Measurements from ENCODE around the gene SAMM50.

SAMM50 gene

DNA sequence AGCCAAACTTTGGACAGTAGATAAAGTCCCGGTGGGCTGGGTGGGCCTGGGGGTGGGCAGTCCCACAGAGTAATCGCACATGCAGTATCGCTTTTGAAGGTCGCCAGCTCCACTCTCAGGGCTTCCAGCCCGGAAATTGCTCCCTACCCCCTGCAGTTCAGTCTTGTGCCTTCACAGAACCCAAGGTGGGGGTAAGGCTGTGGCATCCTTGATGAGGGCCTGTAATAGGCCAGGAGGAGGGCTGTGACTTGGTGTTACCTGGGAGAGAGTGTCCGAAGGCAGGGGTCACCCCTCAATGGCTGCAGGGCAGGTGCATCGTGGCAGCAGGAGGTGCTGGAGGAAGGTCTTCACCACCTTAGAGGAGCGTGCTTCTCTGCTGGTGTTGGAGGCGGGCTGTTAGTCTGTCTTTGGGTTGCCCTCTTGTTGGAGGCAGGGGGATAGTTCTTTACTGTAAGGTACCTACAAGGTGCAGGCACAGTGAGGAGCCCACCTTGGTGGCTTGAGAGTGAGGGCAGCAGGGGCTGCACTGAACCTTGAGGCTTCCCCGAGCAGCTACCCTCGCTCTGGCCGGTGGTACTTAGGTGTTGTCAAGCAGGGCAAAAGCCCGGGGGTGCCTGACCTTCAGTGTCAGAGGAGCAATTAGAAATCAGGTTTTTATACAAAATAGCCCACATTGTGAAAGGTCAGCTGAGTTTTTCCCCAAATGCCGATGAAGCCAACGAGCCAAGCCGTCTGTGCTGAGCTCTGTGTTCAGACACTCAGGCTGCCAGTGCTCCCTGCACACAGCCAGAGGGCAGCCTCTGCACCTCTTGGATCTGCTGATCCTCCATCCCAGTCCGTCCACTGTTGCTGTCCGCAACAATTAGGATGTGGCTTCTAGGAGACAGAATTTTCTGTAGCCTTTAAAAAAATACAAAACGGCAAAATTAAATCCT, 21.9 kb downstream of the SAMM50 start:
- no peak for DNase-seq (ENCODE audit: low spot score)

DNA sequence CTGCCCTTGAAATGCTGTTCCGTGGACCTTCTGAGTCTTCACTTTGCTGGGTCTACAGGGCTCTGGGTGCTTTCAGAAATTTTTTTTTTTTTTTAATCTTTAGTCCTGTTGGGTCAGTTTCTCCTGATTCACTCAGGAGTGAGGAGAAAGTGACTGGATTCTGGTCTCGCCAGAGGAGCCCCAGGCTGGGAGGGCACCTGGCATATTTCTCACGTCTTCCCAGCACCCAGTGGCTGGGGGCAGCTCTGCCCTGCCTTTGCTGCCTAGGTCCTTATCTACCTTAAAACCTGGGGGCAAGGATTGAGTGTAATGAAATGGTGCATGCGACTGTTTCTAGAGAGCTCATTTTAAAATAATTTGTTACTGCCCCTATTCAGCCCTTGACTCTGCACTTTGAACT, 23.3 kb downstream of the SAMM50 start:
- DNase-seq (ENCODE audit: low spot score) = no peak

DNA sequence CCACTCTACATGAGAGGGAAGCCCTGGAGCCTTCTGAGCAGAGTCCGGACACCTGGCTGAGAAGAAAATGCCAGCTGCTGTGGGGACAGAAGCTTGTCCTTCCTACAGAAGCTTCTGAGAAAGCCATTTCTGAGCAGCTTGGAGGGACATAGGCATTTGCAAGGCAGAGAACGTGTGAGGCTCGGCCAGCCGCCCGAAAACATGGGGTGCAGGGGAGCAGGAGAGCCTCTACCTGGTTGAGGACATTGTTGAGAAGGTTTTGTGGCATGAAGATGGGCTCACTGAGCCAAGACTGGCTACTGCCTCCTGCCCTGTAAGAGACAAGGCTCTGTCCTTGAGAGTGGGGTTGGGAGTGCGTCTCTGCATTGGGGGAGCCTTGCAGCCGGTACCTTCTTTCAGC, 25.3 kb downstream of the SAMM50 start:
- no peak for DNase-seq (ENCODE audit: low spot score)

DNA sequence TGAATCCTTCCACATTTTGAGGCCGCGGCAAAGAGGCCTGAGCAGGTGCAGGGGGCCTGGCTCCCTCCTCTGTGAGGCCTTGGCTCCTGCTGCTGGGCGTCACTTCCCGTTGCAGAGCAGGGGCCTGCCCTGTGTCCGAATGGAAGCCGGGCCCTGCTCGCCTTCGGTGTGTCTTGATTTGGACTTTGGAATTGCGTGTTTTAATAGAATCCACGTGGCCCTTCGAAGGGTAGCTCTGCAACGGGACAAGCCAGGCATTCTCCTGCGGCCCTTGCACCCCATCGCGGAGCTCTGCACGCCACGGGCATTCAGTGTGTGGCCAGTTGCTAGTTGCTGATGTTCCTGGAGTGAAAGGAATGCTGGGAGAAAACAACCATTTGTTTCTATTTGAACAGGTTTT, 25.8 kb downstream of the SAMM50 start:
- DNase-seq (ENCODE audit: low spot score) = no peak

DNA sequence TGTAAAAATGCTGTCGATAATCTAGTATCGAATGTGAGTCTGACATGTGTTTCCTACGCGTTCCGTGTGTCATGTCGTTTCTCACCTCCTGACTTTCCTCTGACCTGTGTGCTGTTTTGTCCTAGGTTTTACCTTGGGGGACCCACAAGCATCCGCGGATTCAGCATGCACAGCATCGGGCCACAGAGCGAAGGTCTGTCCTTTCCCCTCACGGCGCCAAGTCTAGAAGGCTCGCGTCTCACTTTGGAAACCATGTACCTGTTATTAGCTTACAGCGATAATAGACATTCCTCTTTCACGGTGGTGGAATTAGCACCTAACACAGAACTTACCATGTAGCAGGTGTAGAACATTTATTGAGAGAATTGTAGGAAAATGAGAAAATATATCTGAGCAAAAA, 28.6 kb downstream of the SAMM50 start:
- DNase-seq (ENCODE audit: low spot score) = no peak

DNA sequence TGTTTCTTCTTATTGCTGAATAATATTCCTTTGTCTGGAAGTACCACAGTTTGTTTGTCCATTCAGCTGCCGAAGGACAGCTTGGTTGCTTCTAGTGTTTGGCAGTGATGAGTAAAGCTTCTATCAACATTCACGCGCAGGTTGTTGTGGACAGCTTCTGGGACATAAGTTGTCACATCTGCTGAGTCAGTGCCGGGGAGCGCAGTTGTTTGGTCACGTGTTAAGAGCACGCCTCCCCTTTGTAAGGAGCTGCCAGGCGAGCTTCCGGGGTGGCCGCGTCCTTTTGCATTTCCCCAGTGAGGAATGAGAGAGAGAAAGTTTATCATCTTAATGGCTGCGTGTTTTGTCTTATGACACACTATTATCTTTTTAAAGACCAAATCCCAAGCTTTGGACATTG, 30.3 kb downstream of the SAMM50 start:
- no peak for DNase-seq (ENCODE audit: low spot score)

DNA sequence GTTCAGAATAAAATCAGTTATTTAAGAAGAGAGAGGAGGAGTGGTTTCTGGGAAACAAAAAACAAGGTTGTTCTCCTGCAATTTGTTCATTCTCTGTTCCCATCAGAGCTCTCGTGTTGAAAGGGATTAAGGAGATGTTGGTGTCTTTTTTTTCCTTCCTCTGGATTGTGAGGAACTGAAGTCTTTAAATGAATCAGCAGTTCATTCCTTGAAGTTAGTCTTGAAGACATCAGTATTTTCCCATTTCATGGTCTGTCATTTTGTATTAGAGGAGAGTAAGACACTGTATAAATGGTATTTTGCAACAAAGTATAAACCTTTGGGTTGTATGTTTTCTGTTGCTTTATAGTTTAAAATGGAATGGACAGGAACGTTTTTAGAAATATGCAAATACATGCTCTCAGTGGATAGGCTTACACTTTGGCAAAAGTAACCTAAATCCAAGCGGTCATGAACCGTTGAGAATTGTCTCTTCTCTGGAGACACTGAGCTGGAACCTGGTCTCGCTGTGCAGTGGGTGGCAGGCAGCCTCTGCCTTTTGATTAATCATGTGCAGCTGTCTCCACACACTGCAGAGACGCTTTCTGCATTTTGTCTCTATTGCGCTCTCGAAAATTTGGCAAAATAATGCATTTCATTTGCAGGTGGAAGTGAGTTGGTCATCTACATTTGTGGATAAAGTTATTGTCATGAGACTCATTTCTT, 33.0 kb downstream of the SAMM50 start:
- DNase-seq (ENCODE audit: low spot score) = no peak

DNA sequence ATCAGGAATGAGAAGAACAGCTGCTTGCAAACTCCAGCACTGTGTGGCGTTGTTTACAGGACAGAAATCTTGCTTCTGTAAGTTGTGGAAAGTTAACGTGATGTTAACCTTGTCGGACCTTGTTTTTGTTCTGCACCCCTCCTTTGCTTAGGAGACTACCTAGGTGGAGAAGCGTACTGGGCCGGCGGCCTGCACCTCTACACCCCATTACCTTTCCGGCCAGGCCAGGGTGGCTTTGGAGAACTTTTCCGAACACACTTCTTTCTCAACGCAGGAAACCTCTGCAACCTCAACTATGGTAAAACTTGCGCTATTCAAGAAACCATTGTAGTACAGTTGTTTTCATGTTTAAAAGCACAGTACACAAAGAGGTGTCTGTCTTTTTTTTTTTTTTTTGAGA, 33.7 kb downstream of the SAMM50 start:
- DNase-seq (ENCODE audit: low spot score) = no peak

DNA sequence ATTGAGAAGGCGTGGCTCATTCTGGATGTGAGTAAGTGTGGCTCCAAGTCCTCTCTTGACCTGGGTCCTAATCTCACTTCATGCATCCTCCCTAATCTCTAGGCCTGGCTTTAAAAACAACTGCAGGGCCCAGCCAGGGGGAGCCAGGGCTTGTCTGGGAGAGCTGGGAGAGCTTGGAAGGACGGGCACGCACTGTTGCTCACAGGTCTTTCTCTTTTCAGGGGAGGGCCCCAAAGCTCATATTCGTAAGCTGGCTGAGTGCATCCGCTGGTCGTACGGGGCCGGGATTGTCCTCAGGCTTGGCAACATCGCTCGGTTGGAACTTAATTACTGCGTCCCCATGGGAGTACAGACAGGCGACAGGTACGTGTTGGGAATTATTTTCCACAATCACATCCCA, 34.8 kb downstream of the SAMM50 start:
- no peak for DNase-seq (ENCODE audit: low spot score)

DNA sequence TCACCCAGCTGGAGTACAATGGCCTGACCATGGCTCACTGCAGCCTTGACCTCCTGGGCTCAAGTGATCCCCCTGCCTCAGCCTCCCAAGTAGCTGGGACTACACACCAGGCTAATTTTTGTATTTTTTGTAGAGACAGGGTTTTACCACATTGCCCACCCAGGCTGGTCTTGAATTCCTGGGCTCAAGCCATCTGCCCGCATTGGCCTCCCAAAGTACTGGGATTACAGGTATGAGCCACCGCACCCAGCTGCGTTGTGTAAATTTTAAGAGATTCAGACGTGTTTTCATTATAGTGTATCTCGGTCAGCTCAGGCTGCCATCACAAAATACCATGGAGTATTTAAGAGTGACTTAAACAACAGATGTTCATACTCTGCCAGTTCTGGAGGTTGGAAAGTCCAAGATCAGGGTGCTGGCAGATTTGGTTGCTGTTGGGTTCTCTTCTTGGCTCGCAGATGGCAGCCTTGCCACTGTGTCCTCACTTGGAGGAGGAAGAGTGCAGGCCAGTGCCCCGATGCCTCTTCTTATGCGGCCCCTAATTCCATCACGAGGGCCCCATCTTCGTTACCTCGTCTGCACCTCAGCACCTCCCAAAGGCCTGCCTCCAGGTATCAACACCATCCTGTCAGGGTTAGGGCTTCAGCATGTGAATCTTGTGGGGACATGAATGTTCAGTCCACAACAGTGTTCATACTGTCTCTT, 36.2 kb downstream of the SAMM50 start:
- no peak for DNase-seq (ENCODE audit: low spot score)

DNA sequence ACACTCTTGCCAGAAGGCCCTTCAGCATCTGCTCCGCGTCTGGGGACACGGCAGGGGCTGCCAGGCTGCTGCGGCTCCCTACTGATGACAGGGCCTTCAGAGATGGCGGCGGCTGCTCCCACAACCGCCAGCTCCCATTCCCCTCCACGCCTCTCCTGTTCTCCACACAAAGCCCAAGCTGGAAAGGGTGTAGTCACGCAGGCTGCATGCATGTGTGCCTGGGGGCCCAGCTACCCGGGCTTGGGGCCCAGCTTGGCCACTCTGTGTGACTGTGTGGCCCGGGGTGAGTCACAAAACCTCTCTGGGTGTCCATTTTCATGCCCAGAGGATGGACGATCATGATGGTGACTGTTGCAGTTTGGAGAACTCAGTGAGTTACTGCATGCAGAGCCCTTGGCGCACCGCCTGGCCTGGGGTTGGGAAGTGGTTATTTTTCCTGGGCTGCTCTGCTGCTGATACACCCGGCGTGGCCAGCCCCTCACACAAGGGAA, 37.1 kb downstream of the SAMM50 start:
- no peak for DNase-seq (ENCODE audit: low spot score)

DNA sequence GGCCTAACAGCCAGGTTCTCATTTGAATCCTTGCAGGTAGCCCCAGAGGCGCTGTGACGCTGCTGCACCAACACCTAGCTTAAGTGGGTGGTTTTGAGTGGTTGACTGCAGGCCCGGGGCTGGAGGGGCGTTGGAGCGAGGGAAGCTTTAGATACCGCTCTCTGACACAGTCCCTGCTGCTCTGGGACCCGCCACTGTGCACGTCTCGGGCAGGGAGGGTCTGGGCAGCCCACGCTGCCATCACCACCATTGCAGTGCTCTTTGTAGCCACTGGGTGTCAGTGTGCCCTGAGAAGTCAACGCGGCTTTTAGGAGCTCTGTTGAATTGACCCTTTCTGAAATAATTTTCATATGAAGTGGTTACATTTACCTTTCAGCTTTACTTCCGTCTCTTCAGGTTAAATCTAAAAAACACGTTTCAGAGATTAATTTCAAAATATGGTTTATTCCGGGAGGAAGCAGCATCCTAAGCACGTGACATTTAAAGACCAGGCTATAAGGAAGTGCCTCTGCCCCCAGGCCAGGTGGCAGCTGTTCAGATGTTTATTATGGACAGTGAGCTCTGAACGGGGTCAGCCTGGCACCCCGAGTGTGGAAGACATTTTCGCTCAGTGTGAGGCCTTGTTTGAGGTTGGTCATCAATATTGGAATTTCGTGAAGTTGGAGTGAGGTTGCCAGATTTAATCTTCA, 38.0 kb downstream of the SAMM50 start:
- DNase-seq (ENCODE audit: low spot score) = peak; percentile 73

DNA sequence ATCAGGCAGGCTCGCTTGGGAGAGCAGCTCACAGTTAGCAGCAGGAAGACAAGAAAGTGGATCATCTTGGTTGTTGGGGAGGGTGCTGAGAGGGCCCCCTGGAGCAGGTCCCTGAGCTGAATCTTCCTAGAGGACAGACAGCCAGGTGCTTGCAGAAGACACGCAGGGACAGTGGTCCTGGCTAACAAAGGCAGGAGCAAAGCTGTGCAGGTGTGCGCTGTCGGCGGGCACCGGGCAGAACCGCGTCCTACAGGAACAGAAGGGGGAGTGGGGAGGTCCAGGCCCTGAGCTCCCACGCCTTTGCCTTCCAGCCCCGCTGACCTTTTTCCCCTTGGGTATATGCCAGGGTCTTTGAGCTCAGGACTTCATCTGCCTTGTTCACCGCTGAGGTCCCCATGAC, 38.8 kb downstream of the SAMM50 start:
- no peak for DNase-seq (ENCODE audit: low spot score)

DNA sequence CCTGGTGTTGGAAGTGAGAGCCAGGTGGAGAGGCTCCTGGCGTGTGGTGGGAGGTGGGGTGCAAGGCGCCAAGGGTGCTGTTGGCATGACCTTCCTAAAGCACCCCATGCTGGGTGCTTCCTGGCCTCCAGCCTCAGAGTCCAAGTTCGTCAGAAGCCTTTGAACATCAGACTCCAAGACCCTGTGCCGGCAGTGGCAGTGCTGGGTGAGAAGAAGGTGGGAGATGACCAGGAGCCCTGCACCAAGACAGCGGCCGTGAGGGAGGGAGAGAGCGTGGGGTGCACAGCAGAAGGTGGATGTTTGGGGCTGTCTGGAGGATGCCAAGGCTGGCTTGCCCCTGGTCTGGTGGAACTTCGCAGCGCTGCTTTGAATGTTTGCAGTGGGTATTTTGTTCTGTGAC, 39.2 kb downstream of the SAMM50 start:
- DNase-seq (ENCODE audit: low spot score) = no peak

DNA sequence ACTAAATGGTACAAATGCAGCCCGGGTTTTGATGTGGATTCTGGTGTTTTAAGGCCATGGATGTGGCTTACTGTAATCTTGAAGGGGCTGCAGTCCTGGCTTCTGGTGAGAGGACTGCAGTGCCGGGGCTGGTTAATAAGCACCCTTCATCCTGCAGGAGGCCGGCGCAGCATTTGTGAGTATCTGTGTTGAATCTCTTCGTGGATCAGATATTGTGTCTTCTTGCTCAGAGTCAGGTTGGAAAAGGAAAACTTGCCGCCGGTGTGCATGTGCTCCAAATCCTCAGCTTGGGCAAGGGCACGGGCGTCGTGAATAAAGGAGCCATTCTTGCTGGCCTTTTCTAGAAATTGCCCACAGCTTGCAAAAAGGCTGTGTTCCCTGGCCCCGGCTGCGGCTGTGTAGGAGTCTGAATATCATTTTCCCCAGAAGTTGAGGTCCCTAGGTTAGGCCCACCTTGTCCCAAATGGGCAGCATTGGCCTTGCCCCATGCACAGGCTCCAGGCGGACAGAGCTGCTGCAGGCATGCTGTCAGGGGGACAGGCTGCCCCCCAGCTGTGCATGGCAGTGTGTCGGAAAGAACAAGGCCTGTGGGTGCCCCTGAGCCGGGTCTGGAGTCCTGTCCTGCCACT, 39.9 kb downstream of the SAMM50 start:
- DNase-seq (ENCODE audit: low spot score) = no peak

DNA sequence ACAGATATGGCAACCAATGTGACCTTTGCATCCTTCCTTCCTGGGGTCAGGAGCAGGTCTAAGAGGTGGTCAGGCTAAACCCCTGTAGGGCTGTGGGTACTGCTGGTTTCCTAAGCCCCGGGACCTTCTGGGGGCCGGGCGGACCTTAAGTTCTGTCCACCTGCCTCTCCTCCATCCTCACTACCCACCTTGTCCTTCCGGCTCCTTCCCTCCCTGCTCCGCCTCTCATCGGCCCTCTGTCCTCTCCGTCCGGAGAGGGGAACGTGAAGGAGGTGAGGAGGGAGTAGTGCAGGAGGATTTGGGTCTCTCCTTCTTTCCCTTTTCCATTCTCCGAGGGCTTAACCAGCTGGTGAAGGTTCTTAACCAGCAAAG, 40.5 kb downstream of the SAMM50 start:
- no peak for DNase-seq (ENCODE audit: low spot score)

DNA sequence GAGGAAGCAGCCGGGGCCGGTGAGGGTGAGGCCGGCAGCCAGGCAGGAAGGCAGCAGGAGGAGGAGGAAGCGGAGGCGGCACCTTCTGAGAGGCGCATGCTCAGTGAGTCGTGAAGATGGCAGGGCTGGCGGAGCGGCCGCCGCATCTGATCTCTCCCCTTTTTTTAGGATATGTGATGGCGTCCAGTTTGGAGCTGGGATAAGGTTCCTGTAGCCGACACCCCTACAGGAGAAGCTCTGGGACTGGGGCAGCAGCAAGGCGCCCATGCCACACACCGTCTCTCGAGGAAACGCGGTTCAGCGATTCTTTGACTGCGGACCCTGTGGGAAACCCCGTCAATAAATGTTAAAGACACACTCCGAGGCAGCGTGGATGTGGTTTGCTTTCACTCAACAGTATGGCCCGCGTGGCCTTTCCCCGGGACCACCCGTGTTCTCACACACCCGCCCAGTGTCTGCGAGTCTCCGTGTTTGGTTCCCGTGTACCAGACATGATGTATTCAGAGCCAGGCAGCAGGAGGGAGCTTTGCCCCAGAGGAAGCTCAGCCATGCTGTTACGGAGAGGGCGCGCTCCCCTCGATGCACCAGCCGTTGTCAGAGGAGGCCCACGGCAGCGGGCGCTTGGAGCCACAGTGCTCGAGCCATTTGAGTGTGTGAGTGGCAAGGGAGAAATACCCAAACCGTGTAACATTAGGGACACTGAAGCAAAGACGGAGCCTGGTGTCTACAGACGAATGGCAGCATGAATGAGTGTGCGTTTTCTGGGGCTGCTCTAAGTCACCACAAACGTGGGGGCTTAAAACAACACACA, 41.1 kb downstream of the SAMM50 start:
- no peak for DNase-seq (ENCODE audit: low spot score)

DNA sequence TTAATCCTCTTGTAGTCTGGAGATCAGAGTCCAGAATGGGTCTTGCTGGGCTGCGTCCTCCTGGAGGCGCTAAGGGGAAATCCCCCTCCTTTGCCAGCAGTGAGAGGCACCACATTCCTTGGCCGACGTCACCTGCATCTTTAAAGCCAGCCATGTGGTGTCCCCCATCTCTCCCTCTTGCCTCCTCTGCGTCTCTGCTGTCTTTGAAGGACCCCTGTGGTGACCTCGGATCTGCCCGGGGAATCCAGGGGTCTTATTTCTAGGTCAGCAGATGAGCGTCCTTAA, 41.7 kb downstream of the SAMM50 start:
- no peak for DNase-seq (ENCODE audit: low spot score)

DNA sequence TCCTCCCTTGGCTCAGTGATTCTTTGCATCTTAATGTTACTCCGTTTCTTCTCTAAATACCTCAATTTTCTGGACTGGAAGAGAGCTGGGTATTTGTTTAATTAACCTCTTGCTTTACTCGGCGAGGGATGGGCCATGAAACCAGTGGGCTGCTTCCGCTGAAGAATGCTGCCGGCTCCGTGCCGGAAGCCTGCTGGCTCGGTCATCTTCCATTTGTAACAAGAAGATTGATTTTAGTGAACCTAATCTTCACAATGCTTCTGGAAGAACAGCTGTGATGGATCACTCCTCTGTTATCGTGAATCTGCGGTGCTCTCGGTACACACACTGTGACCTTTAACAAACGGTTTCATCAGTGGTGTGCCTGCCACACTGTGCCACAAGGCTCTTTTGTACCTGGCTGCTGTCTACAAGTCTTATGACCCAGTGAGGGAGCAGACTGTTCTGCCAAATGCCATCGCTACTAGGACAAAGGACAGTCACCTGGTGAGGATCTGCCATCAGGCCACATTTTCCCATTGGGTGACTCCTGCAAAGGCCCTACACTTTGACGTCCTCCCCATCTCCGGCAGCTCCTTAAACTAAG, 43.5 kb downstream of the SAMM50 start:
- DNase-seq (ENCODE audit: low spot score) = no peak

DNA sequence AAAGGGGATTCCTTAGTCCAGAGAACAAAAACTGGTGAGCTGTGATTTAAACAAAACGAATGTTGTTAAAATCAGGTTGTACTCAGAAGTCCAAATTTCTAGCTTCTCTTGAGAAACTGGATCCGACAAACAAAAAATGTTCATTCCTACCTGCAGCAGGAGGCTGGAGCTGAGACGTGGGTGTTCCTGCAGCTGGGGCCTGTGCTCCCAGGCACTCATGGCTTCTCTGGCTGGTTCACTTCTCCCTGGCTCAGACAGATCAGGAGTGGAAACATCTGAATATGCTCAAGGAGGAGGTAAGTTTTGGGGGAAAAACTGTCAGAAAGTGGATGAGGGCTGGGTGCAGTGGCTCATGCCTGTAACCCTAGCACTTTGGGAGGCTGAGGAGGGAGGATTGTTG, 44.1 kb downstream of the SAMM50 start:
- no peak for DNase-seq (ENCODE audit: low spot score)

DNA sequence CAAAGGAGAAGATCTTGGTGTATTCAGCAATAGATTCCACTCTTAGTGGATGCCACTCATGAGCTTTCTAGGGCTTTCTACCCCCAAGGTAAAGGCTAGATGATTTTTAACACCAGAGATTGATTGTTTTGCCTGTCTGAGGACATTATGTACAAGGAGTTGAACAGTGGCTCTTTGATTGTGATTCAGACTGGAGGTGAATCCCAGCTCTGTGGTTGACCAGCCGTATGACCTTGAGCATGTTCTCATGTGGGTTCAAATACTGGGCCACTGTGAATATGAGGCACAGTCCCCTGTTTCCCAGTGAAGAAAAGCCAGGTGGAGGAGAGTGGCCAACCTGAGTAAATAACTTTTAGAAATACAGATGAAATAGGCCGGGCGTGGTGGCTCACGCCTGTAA, 44.9 kb downstream of the SAMM50 start:
- no peak for DNase-seq (ENCODE audit: low spot score)

All from HuH-7 (cell line).